Loucy (cell line): ENCODE data around the gene SALL3.

ENCODE experiments used
- H2AFZ ChIP-seq: fragments of 200-600 bp; sonication (generic); 2 replicates; pipeline ENCODE4 v1.6.0; 2016; ENCODE audit warnings: antibody characterized with exemption, mild to moderate bottlenecking, low read length, moderate library complexity
- H3F3A ChIP-seq: fragments of 200-600 bp; 2 replicates; pipeline ENCODE4 v1.6.0; 2016; ENCODE audit warnings: antibody characterized with exemption, low read depth, mild to moderate bottlenecking
- H3K27me3 ChIP-seq: fragments of 200-600 bp; sonication (generic); 2 replicates; pipeline ENCODE4 v1.6.1; 2014; ENCODE audit warnings: low read length, mild to moderate bottlenecking; ENCODE audit not compliant: insufficient read depth, poor library complexity, severe bottlenecking
- H3K36me3 ChIP-seq: fragments of 200-600 bp; sonication (generic); 2 replicates; pipeline ENCODE4 v1.6.1; 2016; ENCODE audit warnings: low read length; ENCODE audit not compliant: insufficient read depth
- H3K4me1 ChIP-seq: fragments of 200-600 bp; sonication (generic); 2 replicates; pipeline ENCODE4 v1.5.1; 2014; ENCODE audit warnings: low read length, mild to moderate bottlenecking; ENCODE audit not compliant: insufficient read depth, poor library complexity, severe bottlenecking
- H3K4me2 ChIP-seq: fragments of 200-600 bp; sonication (generic); 2 replicates; pipeline ENCODE4 v1.6.0; 2014; ENCODE audit warnings: antibody characterized with exemption, low read length, low read depth, mild to moderate bottlenecking; ENCODE audit not compliant: poor library complexity, severe bottlenecking
- H3K4me3 ChIP-seq: fragments of 200-600 bp; sonication (generic); 2 replicates; pipeline ENCODE4 v1.5.1; 2014; ENCODE audit warnings: low read length, mild to moderate bottlenecking, mixed read lengths; ENCODE audit not compliant: poor library complexity, severe bottlenecking
- H3K79me2 ChIP-seq: fragments of 200-600 bp; sonication (generic); 2 replicates; pipeline ENCODE4 v1.6.1; 2014; ENCODE audit warnings: low read length; ENCODE audit not compliant: insufficient read depth
- H3K9ac ChIP-seq: fragments of 200-600 bp; sonication (generic); 2 replicates; pipeline ENCODE4 v1.6.0; 2014; ENCODE audit warnings: mild to moderate bottlenecking, low read depth, low read length, moderate library complexity; ENCODE audit not compliant: poor library complexity, severe bottlenecking
- H3K9me2 ChIP-seq: fragments of 200-600 bp; sonication (generic); replicated peaks from 2 replicates; pipeline ENCODE4 v1.6.1; 2016; ENCODE audit warnings: low read depth, low read length, mixed read lengths
- H3K9me3 ChIP-seq: fragments of 200-600 bp; sonication (generic); 2 replicates; pipeline ENCODE4 v1.6.1; 2014; ENCODE audit warnings: mild to moderate bottlenecking, antibody characterized with exemption, low read length, low read depth; ENCODE audit not compliant: insufficient read depth
- H4K20me1 ChIP-seq: fragments of 200-600 bp; sonication (generic); 2 replicates; pipeline ENCODE4 v1.6.0; 2014; ENCODE audit warnings: antibody characterized with exemption, low read length, mild to moderate bottlenecking; ENCODE audit not compliant: insufficient read depth, poor library complexity, severe bottlenecking
- EZH2phosphoT487 ChIP-seq: fragments of 200-600 bp; IDR thresholded peaks from 2 replicates; pipeline ENCODE4 v1.6.1; 2018; ENCODE audit warnings: antibody characterized with exemption, mild to moderate bottlenecking, moderate library complexity, borderline replicate concordance
- TF ChIP-seq, protein P1 (sequence below): fragments of 200-600 bp; sonication (generic); conservative IDR thresholded peaks from 2 replicates; pipeline ENCODE4 v1.5.1; 2014; ENCODE audit warnings: mild to moderate bottlenecking, antibody characterized with exemption, low read length

SALL3 gene

DNA sequence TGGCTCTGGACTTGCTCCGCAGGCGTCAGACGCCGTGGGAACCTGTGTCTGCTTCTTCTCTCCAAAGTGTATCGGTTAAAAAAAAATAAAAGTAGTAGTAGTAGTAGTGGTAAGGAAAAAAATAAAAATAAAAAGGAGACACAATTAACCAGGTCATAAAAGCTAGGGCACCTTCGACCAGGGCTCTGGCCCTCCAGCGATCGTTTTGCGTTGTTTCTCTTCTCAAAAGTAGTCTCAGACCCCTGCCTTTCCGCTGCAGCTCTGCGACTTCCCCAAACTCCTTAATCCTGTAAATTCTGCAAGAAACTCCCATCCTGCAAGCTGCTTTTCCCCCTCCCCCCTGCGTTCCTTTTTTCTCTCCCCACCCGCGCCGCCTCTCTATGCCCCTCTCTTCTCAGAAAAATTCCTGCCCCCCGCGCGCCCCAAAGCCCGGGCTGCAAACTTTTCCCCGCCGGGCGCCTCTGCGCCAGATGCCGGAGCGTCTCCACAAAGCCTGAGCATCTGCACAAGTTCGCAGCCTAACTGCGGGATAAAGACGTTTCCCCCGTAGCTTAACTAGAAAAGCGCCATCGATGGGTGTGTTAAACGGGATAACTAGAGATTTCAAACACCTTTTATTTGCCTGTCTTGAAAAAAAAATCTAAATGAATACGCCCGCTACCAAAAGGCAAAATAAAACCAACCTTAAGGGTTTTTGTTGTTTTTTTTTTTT, 1.8 kb upstream of the SALL3 start:
- Histone ChIP-seq H3K9ac (no peak overlapping the region), H3K27me3 (no peaks in the 10 kb centered on the region), H3F3A (no peaks in the 10 kb centered on the region), H3K9me3 (no peaks in the 10 kb centered on the region; the same call in 1 of the 2 replicates), H2AFZ (no peak overlapping the region), H3K4me2 (no peak overlapping the region), H3K79me2 (no peaks in the 10 kb centered on the region), H4K20me1 (no peaks in the 10 kb centered on the region), H3K4me1 (no peaks in the 10 kb centered on the region), H3K4me3 (no peak overlapping the region), H3K9me2 (no peaks in the 10 kb centered on the region), H3K36me3 (no peaks in the 10 kb centered on the region)
- TF ChIP-seq EZH2phosphoT487: no peak
- TF ChIP-seq, protein P1, sequence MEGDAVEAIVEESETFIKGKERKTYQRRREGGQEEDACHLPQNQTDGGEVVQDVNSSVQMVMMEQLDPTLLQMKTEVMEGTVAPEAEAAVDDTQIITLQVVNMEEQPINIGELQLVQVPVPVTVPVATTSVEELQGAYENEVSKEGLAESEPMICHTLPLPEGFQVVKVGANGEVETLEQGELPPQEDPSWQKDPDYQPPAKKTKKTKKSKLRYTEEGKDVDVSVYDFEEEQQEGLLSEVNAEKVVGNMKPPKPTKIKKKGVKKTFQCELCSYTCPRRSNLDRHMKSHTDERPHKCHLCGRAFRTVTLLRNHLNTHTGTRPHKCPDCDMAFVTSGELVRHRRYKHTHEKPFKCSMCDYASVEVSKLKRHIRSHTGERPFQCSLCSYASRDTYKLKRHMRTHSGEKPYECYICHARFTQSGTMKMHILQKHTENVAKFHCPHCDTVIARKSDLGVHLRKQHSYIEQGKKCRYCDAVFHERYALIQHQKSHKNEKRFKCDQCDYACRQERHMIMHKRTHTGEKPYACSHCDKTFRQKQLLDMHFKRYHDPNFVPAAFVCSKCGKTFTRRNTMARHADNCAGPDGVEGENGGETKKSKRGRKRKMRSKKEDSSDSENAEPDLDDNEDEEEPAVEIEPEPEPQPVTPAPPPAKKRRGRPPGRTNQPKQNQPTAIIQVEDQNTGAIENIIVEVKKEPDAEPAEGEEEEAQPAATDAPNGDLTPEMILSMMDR: no peak

DNA sequence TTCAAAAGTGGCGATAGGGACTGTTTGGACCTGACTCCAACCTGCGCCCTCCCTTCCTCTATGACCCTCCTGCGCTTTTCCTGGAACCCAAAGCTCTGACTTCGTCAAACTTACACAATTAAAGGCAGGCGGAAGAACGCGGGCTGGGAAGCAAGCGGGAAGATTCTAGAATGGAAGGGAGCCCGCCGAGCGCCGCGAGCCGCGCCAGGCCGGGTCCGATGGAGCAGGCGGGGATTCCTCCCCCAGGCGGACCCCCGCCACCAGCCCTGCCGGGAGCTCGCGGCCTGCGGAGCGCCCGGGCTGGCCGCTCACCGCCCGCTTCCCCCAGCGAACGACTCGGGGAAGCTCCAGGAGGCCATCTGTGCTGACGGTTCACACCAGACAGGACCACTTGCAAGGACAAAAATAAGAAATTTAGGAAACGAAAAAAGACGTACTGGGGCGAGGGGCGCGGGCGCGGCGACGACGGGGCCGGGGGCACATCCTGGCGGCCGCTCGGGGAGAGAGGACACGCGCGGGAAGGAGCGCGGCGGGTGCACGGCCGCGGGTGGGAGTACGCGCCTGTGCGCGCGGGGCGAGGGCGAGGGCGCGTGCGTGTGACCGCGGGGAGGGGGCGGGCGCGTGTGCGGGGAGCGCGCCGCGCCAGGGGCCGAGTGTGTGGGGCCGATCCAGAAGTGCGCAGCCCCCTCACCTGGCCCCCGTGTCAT, 1.1 kb upstream of the SALL3 start:
- Histone ChIP-seq H3K4me2 (no peak overlapping the region), H3K36me3 (no peaks in the 10 kb centered on the region), H3K4me3 (no peak overlapping the region), H2AFZ (no peak overlapping the region), H3K9me3 (no peaks in the 10 kb centered on the region; the same call in 1 of the 2 replicates), H3F3A (no peaks in the 10 kb centered on the region), H3K4me1 (no peaks in the 10 kb centered on the region), H3K79me2 (no peaks in the 10 kb centered on the region), H3K9ac (no peak overlapping the region), H4K20me1 (no peaks in the 10 kb centered on the region), H3K9me2 (no peaks in the 10 kb centered on the region), H3K27me3 (no peaks in the 10 kb centered on the region)
- no peak for TF ChIP-seq EZH2phosphoT487
- TF ChIP-seq, protein P1: no peak

DNA sequence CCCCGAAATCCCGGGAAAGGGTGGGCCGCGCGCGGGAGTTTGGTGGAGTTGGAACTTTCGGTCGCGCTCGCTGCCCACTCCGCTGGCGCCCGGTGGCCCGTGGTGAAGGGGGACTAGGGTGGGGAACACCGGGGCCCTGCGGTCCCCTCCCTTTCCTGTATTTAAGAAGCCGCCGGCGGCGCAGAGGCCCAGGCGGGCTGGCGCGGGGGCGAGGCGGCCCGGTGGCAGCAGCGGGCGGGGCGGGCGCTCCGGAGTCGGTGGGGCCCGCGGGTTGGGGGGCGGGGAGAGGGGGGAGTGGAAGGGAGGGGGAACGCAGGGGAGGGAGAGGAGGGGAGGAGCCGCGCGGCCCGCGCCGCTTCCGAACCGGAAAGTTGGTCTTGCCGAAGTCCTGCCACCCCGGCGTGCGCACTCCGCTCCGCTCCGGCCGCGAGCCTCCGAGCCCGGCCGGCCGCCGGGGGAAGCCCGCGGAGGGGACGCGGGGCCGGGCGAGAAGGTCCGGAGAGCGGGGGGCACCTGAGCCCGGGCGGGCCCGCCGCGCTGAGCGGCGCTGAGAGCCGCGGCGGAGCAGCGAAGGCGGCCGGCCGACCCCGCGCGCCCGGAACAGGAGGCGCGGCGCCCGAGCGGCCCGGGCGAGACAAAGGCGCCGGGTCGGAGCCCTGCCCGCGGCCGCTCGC, 425 bp upstream of the SALL3 start:
- H3K4me3 ChIP-seq: no peak overlapping the region
- no peak overlapping the region for H3K9ac ChIP-seq
- H3K9me2 ChIP-seq: no peaks in the 10 kb centered on the region
- H3K9me3 ChIP-seq: no peaks in the 10 kb centered on the region; the same call in 1 of the 2 replicates
- no peaks in the 10 kb centered on the region for H3K79me2 ChIP-seq
- no peaks in the 10 kb centered on the region for H3K36me3 ChIP-seq
- no peaks in the 10 kb centered on the region for H3F3A ChIP-seq
- no peaks in the 10 kb centered on the region for H4K20me1 ChIP-seq
- TF ChIP-seq EZH2phosphoT487: no peak
- TF ChIP-seq, protein P1: no peak
- no peaks in the 10 kb centered on the region for H3K4me1 ChIP-seq
- H3K27me3 ChIP-seq: no peaks in the 10 kb centered on the region
- H2AFZ ChIP-seq: no peak overlapping the region
- H3K4me2 ChIP-seq: no peak overlapping the region
